SK-N-DZ (cell line): ENCODE measurements around the gene MIER1.
"Not testable (repeated sequence)": the region's sequence is repeated elsewhere in the genome, so short reads cannot be mapped to it uniquely, and the experiment has no call there.

Experiments used
- DNase-seq: peaks from one replicate; pipeline ENCODE4 v3.0.0-alpha.2; 2015; ENCODE audit warnings: low spot score

Gene MIER1

GRCh38 chr1:66937529-66938234, 12.9 kb downstream of the MIER1 start:
- no peak for DNase-seq

GRCh38 chr1:66938613-66939012, 13.8 kb downstream of the MIER1 start:
- no peak for DNase-seq

- DNase-seq: no peak
Measured at GRCh38 chr1:66940981-66941380, 16.2 kb downstream of the MIER1 start.

- no peak for DNase-seq
Measured at GRCh38 chr1:66943361-66943969, 18.7 kb downstream of the MIER1 start.

- DNase-seq: no peak
Measured at GRCh38 chr1:66944330-66945274, 19.8 kb downstream of the MIER1 start.

GRCh38 chr1:66945316-66945715, 20.5 kb downstream of the MIER1 start:
- DNase-seq: no peak

- no peak for DNase-seq
Measured at GRCh38 chr1:66947267-66947666, 22.5 kb downstream of the MIER1 start.

- DNase-seq: no peak
Measured at GRCh38 chr1:66951513-66951912, 26.7 kb downstream of the MIER1 start.

- no peak for DNase-seq
Measured at GRCh38 chr1:66954208-66954607, 29.4 kb downstream of the MIER1 start.

- no peak for DNase-seq
Measured at GRCh38 chr1:66957938-66958337, 33.1 kb downstream of the MIER1 start.

GRCh38 chr1:66966188-66966873, 41.5 kb downstream of the MIER1 start:
- not testable (repeated sequence) for DNase-seq

GRCh38 chr1:66968574-66968973, 43.8 kb downstream of the MIER1 start:
- DNase-seq: no peak

- no peak for DNase-seq
Measured at GRCh38 chr1:66978201-66978600, 53.4 kb downstream of the MIER1 start.

GRCh38 chr1:66979621-66980020, 54.8 kb downstream of the MIER1 start:
- DNase-seq: not testable (repeated sequence)

- no peak for DNase-seq
Measured at GRCh38 chr1:66980745-66981367, 56.1 kb downstream of the MIER1 start.

- DNase-seq: no peak
Measured at GRCh38 chr1:66981679-66982078, 56.9 kb downstream of the MIER1 start.

GRCh38 chr1:66982561-66983260, 57.9 kb downstream of the MIER1 start:
- no peak for DNase-seq

- DNase-seq: no peak
Measured at GRCh38 chr1:66984491-66984890, 59.7 kb downstream of the MIER1 start.

- no peak for DNase-seq
Measured at GRCh38 chr1:66985835-66986234, 61.0 kb downstream of the MIER1 start.

- no peak for DNase-seq
Measured at GRCh38 chr1:66993076-66993475, 68.3 kb downstream of the MIER1 start.
